Posterior vena cava (tissue), 2 donors: Measurements from ENCODE around the gene ZNF705A. TPM values are rescaled to one million over a fixed set of nuclear protein-coding genes. Genes with fewer than 3 reads are reported as not detected.
"Not testable (repeated sequence)": the region's sequence is repeated elsewhere in the genome, so short reads cannot be mapped to it uniquely, and the experiment has no call there.

ENCODE experiments used
- DNase-seq: peaks from one replicate; pipeline ENCODE4 v3.0.0-alpha.2; 2020; ENCODE audit warnings: low spot score
- intact Hi-C, 2 donors: fragments of 100-400 bp; cut with DNase I; formaldehyde crosslinking; loops; one replicate each; pipeline versions ENCODE4 v1.14.1 to v1.14.2; 2022 to 2023
- long read RNA-seq, 2 donors: library from polyadenylated mRNA; unstranded; transcript quantifications; one replicate each; pipeline ENCODE4 v2.0.0, GENCODE V29; 2020 to 2021
- total RNA-seq, 2 donors: library from RNA; stranded (reverse); fragmentation: NEBNext Ultra II Directional; extraction: Animal tissue kit (Norgen Biotek cat#: 25700); gene quantifications; one replicate each; pipeline ENCODE4 v1.2.1, GENCODE V29; 2021
- donor health status: DM: yes; HTN: yes; CAD: no.
- donor health status: DM: yes; HTN: yes; CAD: no.

The ZNF705A gene
- total RNA-seq: not detected
- long read RNA-seq, donor 1: 0 reads
- long read RNA-seq, donor 2: 0 reads

- intact Hi-C loops: no loop called here
- DNase-seq: no peak
Measured at GRCh38 chr12:8156845-8157244, at the start of gene ZNF705A. Gene ZNF705A, plus strand, starts transcription at chr12:8157015. Its CDS starts 15,611 bp downstream, at chr12:8172626.

- intact Hi-C loops: loop anchor here (10.0 kb wide), 2 partner anchors 116 to 126 kb away; partner anchors contain the start of gene FAM90A1 (in 1 of the 2)
- DNase-seq: peak; percentile 88
Measured at GRCh38 chr12:8108808-8109398, 47.9 kb upstream of the ZNF705A start.

- DNase-seq, intact Hi-C loops: not testable (repeated sequence)
Measured at GRCh38 chr12:8113117-8113516, 43.7 kb upstream of the ZNF705A start.

GRCh38 chr12:8120072-8120713 lies 36.6 kb upstream of the ZNF705A start:
- intact Hi-C loops: no loop called here
- DNase-seq: no peak

- intact Hi-C loops: no loop called here
- no peak for DNase-seq
Measured at GRCh38 chr12:8123124-8123912, 33.5 kb upstream of the ZNF705A start, which contains the start of gene CLEC4A. Gene CLEC4A, plus strand, starts transcription at chr12:8123617. Its CDS starts 262 bp downstream, at chr12:8123879.

GRCh38 chr12:8127138-8127537 lies 29.7 kb upstream of the ZNF705A start:
- intact Hi-C loops: no loop called here
- DNase-seq: no peak

- intact Hi-C loops, DNase-seq: not testable (repeated sequence)
Measured at GRCh38 chr12:8133636-8134397, 23.0 kb upstream of the ZNF705A start.

- DNase-seq, intact Hi-C loops: not testable (repeated sequence)
Measured at GRCh38 chr12:8134398-8134930, 22.4 kb upstream of the ZNF705A start.

GRCh38 chr12:8141647-8142046 lies 15.2 kb upstream of the ZNF705A start:
- intact Hi-C loops, DNase-seq: not testable (repeated sequence)

- DNase-seq: no peak
- intact Hi-C loops: no loop called here
Measured at GRCh38 chr12:8143261-8143660, 13.6 kb upstream of the ZNF705A start.

GRCh38 chr12:8145754-8146441 lies 10.9 kb upstream of the ZNF705A start:
- DNase-seq: peak; percentile 95
- intact Hi-C loops: no loop called here

- no peak for DNase-seq
- intact Hi-C loops: no loop called here
Measured at GRCh38 chr12:8146442-8146771, 10.4 kb upstream of the ZNF705A start.

- intact Hi-C loops: no loop called here
- DNase-seq: no peak
Measured at GRCh38 chr12:8154526-8154925, 2.3 kb upstream of the ZNF705A start.

GRCh38 chr12:8156416-8156815 lies 399 bp upstream of the ZNF705A start:
- no peak for DNase-seq

GRCh38 chr12:8157484-8158198 lies 826 bp downstream of the ZNF705A start:
- no peak for DNase-seq
- intact Hi-C loops: no loop called here

More at GRCh38 chr12:8156416-8156815, 399 bp upstream of the ZNF705A start:
- intact Hi-C loops: no loop called here

GRCh38 chr12:8172911-8173310 lies 16.1 kb downstream of the ZNF705A start:
- DNase-seq, intact Hi-C loops: not testable (repeated sequence)

GRCh38 chr12:8179989-8180585 lies 23.3 kb downstream of the ZNF705A start:
- DNase-seq: peak; percentile 93
- intact Hi-C loops: not testable (repeated sequence)

- intact Hi-C loops, DNase-seq: not testable (repeated sequence)
Measured at GRCh38 chr12:8181271-8181670, 24.5 kb downstream of the ZNF705A start.
